ENCODE data around the gene TNFRSF13B.
"Not testable (repeated sequence)": the region's sequence is repeated elsewhere in the genome, so short reads cannot be mapped to it uniquely, and the experiment has no call there.

TNFRSF13B gene

DNA sequence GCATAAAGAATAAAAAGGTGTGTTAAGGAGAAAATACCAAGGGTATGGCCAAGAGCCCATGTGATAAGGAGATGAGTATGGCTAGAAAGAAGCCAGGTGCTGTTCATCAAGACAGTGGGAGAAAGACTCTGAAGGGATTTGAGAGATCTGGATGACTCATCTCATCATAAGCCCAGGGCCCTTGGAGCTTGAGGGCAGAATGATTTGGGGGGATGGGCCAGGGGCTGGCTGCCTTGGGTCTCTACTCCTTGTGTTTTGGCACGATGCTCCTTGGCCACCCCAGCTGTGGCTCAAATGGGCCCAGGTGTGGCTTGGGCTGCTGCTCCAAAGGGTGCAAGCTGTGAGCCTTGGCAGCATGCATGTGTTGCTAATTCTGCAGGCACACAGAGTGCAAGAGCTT, 14.5 kb upstream of the TNFRSF13B start:
- no peak for DNase-seq

DNA sequence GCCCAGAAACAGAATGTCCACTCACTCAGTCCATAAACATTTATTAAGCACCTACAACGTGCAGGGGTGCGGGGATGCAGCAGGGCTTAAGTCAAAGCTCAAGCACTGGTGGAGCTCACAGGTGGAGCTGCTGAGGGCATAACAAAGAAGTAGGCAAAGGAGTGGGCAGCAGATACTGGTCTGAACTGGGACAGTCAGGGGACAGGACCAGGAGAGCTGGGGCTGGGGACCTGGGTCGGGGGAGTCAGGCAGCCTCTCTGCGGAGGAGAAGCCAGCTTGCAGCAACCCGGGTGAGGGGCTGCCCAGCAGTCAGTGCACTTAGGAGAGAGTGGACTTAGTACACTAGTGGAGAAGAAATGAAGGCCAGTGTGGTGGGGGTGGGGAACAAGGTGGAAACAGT, 10.0 kb upstream of the TNFRSF13B start:
- no peak for DNase-seq

DNA sequence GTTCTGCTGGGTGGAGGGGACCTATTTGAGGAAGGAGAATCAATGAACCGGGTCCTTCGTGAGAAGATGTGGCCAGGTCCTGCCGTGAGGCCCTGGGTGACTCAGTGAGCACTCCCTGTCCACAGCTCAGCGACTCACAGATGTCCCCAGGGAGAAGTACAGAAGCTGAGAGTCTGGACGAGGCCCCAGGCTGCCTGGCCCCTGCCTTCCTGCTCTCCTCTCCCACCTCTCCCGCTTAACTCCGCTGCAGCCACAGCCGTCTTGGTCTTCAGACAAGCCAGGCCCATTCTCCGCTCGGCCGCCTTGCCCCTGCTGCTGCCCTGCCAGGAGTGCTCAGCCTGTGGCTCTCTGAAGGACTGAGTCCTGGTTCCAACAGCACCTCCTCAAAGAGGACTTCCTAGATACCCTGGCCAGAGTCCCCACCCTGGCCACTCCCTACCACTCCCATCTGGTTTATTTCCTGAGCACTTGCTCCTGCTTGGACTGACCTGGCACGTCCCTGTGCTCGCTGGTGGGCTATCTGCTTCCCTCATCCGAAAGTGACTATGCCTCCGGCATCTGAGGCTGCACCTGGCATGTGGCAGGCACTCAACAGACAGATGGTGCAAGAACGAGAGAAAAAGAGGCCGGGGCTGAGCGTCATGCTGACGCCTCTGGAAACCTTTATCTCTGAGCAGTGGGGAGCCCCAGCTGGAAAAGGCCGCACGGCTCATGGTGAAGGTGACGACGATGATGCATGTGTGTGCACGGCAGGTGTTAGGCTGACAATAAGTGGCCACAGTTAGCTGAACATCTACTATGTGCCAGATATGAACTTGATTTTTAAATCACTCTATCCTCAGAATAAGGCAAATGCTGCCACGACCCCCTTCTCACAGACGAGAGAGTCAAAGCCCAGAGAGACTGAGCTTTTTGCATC, 9.2 kb upstream of the TNFRSF13B start:
- no peak for DNase-seq

DNA sequence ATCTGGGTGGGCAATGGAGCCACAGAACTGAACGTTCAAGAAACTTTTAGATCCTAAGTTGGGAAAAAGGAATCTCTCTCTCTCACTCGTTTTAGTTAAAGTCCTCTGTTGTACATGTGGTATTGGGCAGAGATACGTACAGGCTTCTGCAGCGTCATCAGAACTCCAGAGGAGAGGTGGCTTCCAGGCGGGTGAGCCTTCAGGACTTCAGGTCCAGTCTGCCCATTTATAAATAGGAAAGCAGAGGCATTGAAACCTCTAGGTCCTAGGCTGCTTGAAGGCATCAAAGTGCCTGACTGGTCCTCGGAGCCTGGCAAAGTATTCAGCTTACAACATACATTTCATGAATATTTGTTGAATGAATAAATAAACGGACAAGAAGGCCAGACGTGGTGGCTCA, 8.1 kb upstream of the TNFRSF13B start:
- DNase-seq: no peak

DNA sequence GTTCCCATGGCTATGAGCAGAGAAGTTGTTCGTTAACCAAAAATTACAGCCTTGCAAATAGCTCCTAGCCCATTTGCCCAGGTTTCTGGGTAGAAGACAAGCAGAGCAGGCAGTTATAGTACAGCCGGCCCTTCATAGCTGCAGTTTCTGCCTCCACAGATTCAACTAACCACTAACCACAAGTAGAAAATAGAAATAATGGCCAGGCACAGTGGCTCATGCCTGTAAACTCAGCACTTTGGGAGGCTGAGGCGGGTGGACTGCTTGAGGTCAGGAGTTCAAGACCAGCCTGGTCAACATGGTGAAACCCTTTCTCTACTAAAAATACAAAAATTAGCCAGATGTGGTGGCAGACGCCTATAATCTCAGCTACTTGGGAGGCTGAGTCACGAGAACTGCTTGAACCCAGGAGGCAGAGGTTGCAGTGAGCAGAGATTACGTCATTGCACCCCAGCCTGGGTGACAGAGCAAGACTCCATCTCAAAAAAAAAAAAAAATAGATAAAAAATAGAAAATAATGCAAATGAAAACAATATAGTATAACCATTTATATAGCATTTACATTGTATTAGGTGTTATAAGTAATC, 7.4 kb upstream of the TNFRSF13B start:
- DNase-seq: not testable (repeated sequence)

DNA sequence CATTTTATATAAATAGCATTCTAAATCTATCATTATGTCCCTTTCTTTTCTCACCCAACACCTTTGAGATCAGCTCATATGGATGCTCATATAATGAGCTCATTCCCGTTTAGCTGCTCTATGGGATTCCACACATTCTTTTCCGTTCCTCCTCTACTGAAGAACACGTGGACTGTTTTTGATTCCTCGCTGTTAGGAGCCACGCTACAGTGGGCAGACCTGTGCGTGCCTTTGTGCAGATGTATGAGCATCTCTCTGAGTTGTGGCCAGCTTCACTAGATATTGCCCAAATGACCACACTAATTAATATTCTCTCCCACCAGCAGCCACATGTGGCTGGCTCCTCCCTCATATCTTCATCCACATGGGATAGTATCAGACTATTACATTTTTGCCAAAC, 6.0 kb upstream of the TNFRSF13B start:
- no peak for DNase-seq

DNA sequence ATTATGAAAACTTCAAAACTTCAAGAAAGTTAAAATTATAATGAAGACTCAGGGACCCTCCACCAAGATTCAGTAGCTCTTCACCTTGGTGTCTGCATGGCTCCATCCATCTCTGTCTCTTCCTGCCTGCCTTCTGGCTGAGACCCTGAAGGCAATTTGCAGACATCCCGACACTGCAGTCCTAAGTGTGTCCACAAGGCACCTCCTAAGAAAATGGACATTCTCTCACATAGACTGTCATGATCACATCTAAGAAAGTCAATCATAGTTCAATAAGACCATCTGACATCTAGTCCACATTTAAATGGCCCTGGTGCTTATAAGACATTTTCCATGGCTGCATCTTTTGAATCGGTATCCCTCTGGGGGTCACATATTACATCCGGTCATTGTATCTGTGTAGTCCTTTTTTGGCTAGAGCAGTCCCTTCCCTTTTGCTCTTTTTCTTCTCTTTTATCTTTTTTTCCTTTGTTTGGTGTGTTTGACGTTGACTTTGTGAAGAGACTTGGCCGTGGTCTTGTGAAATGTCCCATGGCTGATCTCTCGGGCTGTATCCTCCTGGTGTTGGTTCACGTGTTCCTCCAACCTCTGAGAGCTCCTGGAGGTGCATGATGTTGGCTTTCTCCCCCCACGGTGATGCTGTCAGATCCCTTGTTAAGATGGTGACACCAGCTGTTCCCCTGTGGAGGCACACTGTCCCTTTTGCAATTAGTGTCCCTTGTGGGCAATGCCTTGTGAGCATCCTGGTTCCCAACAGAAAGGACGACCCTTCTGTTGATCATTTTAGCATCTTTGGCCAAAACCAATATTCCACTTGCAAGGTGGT, 5.0 kb upstream of the TNFRSF13B start:
- DNase-seq: no peak

DNA sequence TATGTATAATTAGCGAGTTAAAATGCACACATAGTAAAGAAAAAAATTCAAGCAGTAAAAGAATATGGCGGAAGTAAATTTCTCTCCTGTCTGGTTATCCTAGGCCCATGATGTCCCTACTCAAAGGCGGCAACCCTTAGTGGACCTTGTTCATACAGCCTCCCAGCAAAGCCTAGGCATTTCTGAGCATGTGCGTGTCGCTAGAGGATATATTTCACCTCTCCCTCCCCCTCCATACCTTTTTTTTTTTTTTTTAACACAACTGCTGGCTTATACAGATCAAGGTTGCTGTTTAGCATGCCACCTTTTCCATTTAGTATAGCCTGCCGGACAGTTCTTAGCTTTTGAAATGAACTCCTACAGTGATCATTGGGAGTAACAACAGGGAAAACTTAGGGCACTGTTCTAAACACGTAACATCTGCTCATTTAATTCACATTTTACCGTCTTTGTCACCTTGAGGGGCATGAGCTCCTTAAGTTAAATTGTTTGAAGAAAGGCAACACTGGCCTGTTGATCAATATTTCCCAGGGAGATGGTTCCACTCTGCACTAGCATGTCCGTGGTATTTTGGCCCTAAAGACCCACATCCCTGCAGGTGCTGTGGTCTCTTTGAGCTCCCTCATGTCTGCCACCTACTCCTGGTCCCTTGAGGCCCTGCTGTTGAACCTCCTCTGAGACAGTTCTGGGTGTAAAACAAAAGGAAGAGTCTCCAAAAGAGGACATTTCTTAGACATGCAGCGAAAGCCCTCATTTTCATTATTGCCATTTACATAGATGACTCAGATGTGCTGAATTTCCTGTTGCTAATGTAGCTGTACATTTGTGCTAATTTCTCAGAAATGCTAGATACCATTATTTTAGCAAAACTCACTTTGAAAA, 4.1 kb upstream of the TNFRSF13B start:
- no peak for DNase-seq

DNA sequence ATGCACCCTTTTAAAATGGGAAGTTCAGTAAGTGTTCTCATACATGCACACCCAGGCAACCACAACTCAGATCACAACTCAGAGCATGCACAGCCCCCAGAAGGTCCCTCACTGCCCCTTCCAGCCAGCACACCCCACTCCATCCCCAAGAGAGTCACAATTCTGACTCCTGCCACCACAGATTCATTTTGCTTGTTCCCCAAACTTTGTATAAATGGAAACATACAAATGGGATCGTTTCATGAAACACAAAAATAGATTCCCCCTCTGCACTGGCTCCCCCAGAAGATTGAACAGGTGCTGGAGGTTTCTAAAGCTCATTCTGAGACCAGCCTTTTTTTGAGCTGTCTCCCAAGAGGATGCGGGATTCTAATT, 3.3 kb upstream of the TNFRSF13B start:
- DNase-seq: no peak

DNA sequence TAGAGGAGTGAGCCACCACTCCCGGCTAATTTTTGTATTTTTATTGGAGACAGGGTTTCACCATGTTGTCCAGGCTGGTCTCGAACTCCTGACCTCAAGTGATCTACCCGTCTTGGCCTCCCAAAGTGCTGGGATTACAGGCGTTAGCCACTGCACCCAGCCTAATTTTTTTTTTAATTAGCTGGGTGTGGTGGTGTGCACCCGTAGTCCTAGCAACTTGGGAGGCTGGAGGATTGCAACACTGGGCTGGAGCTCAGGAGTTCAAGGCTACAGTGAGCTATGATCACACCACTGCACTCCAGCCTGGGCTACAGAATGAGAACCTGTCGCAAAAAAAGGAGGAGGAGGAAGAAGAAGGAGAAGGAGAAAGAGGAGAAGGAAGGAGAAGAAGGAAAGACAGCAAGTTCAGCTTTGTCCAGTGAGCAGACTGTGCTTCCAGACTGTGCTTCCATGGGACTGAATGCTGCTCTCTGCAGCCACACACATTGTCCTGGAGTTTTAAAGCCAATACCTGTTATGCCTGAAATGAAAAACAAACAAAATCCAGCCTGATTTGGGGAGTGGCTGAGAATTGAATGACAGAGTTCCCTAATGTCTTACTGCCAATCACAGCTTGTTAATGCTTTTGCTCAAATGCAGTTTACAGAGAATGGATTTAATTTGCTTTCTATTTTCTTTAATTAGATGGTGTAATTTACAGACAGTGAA, 2.8 kb upstream of the TNFRSF13B start:
- DNase-seq: no peak

DNA sequence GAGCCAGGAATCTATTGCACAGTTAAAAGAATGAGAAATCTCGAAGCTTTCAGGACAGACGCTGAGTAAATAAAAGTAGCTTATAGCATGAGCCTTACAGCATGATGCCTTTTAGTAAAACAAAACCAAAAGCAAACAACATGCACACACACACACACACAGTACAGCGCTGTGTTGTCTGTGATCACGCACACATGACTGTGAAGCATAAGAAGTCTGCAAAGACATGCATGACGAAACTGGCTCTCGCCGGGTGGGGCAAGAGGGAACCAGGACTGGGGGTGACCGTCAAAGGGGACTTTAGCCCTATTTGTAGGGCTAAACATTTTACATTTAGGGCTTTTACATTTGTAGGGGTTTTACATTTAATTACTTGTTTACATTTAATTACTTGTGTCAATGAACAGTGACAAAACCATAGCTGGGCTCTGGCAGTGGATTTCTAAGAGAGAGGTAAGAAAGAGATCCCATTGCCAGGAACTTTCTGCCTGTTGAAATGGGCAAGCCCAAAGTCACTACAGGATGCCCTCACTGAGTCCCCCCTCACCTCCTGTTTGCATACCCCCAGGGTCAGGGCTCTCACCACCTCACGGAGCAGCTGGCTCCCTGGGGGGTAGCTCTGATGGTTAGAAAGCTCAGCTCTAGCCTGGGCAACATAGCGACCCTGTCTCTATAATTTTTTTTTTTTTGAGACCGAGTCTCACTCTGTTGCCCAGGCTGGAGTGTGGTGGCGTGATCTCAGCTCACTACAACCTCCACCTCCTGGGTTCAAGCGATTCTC, 2.0 kb upstream of the TNFRSF13B start:
- no peak for DNase-seq

DNA sequence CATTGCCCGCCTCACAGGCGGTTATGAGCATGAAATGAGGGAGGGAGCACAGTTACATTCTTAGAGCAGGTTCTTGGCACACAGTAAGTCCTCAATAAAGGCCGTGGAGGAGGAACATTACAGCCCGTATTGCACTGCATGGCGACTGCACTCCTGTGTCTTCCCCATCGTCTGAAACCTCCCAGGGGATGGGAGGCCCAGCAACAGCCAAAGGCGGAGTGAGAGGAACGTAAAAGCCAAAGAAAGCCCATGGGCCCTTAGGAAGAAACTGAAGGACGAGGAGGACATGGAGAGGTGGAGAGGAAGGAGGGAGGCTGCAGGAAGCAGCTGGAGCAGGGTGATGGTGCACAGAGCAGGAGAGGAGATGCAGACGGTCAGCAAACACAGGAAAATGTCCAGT, 1.1 kb upstream of the TNFRSF13B start:
- DNase-seq: not testable (repeated sequence)

DNA sequence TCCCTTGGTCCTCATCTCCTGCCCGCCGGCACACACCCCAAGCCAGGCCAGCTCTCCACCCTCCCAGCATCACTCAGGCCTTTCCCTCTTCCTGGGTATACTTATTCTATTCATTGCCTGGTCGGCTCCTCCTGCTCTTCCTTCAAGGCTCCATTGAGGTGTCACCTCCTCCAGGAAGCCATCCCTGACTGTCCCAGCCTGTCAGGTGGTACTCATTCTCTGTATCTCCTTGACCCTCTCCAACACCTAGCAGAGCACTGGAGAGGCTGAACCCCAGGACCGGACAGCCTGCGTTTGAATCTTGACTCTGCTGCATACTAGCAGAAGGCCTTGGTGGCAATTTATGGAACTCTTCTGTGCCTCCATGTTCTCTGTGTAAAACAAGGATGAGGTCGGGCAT, 428 bp upstream of the TNFRSF13B start:
- no peak for DNase-seq

DNA sequence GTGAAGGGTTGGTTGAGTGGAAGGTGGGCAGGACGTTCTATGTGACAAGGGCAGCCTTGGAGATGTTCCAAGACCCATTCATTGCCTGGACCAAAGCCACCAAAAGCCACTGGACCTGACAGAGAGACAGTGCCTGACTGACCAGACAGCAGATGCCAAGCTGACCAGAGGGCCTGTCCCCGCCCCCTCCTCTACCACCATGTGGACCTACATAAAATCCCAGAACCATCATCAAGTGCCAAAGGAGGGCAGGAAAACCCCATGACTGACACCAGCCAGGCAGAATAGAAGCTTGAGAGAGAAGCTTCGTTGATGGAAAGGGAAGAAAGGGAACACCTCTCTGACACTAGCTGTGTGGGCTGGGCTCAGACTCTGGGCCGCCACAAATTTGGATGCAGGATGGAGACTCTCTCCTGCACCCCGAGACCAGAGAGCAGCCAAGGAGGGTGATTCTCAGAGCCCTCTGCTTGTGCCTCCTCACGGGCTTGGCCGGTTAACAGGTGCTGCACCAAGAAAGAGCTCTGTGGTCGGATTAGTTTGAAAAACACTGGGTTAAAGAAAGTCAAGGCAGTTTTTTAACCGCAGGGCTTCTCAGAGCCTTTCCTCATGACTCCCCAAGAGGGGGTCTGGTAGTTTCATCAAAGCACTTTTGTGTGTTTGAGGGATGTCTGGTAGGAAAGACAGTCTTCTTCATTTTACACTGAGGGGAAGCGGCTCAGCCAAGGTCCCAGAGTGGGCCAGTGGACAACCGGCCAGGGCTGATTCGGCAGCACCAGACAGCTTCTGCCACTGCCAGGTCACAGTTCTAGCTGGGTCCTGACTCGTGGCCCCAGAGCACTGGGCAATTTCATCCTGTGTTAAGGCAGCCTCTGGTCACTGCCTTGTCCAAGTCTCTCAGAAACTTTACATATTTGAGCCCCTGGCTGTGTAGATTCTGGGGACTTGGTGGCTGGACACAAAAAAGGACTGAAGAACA, 1.7 kb downstream of the TNFRSF13B start:
- DNase-seq: no peak

DNA sequence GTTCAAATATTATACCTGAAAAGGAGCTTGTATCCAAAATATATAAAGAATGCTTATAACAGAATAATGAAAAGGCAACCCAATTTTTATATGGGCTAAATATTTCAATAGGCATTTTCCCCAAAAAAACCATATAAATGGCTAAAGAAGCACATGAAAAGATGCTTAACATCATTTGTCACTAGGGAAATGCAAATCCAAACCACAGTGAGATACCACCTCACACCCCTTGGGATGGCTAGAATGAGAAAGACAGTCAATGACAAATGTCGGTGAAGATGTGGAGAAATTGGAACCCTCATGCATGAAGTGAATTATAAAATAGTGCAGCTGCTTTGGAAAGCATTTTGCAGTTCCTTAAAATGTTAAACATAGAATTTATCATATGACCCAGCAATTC, 3.1 kb downstream of the TNFRSF13B start:
- no peak for DNase-seq

DNA sequence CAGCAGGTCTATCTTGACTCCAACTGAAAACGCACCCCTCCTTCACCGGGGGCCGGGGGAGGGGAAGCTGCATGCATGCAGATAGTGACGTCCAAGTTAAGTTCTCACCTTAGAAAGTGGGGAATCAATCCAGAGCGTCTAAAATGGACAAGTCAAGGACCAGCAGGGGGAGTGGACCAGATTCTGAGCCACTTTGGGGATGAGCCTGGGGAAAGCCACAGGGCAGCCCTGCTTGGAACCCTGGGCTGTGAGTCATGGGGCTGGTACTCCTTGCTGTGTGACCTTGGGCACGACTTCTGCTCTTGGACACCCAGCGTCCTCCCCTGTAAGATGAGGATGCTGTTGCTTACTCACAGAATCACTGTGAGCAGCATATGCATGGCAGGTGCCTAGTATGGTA, 9.1 kb downstream of the TNFRSF13B start:
- DNase-seq: no peak

DNA sequence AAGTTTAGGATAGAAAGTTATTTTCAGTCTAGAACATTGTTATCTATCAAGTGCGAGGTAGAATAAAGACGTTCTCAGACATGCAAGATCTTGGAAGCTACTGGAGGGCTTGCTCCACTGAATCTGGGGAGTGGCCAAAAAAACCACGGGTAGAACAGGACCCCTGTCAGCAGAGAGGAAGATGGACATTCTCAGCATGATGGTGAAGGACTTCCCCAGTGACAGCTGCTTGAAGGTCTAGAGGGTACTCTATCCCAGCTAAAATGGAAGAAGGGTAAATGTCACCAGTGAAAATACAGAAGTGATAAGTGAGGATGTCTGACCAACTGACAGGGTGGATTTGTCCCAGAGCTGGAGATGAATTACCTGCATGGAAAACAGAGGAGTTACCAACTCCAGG, 10.1 kb downstream of the TNFRSF13B start:
- no peak for DNase-seq

DNA sequence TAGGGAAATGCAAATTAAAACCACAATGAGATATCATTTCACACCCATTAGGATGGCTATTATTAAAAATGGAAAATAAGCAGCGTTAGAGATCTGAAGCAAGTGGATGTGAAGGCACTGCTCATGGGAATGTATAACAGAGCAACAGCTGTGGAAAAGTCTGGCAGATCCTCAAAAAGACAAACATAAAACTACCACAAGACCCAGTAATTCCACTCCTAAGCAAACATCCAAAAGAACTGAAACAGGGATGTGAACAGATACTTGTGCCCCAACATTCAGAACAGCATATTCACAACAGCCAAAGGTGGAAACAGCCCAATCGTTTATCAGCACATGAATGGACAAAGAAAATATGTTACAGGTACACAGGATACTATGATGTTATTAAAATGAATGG, 10.9 kb downstream of the TNFRSF13B start:
- not testable (repeated sequence) for DNase-seq

DNA sequence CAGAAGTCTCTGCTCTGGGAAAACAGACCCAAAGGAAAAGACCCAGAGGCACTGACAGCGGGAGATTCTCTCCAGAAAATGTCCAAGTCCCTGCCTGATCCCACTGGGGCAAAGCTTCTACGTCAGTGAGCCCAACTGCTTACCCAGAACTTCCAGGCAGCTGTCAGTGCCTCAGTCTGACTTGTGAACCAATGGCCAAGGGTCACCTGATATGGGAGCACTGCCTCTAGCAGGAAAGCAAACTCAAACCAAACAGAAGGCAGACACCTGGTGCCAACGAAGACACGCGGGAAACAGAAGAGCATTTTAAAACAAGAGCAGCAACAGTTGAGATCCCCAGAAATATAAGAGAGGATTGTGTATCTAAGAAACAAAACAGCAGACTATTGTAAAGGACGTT, 16.9 kb downstream of the TNFRSF13B start:
- not testable (repeated sequence) for DNase-seq

DNA sequence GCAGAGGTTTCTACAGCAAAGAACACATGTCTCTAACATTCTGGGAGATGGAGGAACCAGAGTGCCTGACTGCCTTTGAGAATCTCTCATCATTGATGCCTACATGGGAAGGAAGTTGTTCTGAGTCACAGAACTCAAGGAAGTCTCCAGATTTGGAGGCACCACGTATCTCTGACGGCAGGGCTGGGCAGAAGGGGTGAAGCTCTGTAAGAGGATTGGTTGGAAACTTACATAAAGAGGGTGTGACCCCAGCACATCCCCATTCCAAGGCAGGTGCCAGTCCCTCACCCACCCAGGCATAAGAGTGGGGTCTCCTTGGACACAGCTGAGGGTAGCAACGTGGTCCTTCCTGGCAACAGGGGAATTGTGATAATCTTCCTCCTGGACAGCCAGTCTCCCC, 17.4 kb downstream of the TNFRSF13B start:
- no peak for DNase-seq
